GM12878 (cell line): ENCODE data around the gene RBX1. TPM values are rescaled to one million over a fixed set of nuclear protein-coding genes. Genes with fewer than 3 reads are reported as not detected.

Experiments
- E4F1 ChIP-seq: fragments of 450-650 bp; IDR thresholded peaks from 2 replicates; pipeline ENCODE4 v1.6.1; 2018; ENCODE audit warnings: borderline replicate concordance, mild to moderate bottlenecking; ENCODE audit not compliant: partially characterized antibody
- HSF1 ChIP-seq: fragments of 150-350 bp; IDR thresholded peaks from 2 replicates; pipeline ENCODE4 v1.6.1; 2014; ENCODE audit warnings: mild to moderate bottlenecking, low read depth, low read length
- IRF3 ChIP-seq: fragments of 450-650 bp; IDR thresholded peaks from 2 replicates; pipeline ENCODE4 v1.6.1; 2014; ENCODE audit warnings: mild to moderate bottlenecking
- MLLT1 ChIP-seq: fragments of 450-650 bp; IDR thresholded peaks from 2 replicates; pipeline ENCODE4 v1.6.1; 2016; ENCODE audit warnings: mild to moderate bottlenecking
- PKNOX1 ChIP-seq: fragments of 450-650 bp; IDR thresholded peaks from 2 replicates; pipeline ENCODE4 v1.6.1; 2016; ENCODE audit warnings: mild to moderate bottlenecking
- POU2F2 ChIP-seq: IDR thresholded peaks from 3 replicates; pipeline ENCODE4 v1.6.1; 2011; ENCODE audit warnings: low read depth, mild to moderate bottlenecking, low read length, borderline replicate concordance
- SREBF2 ChIP-seq: IDR thresholded peaks from 2 replicates; pipeline ENCODE4 v1.6.1; 2012; ENCODE audit warnings: mild to moderate bottlenecking, low read length
- TAF1 ChIP-seq: IDR thresholded peaks from 2 replicates; pipeline ENCODE4 v1.6.1; 2011; ENCODE audit warnings: mild to moderate bottlenecking, low read depth, low read length, borderline replicate concordance
- USF2 ChIP-seq: IDR thresholded peaks from 2 replicates; pipeline ENCODE4 v1.6.1; 2011; ENCODE audit warnings: low read depth, low read length, improper control_type of control experiment, borderline replicate concordance
- ZNF592 ChIP-seq: fragments of 450-650 bp; IDR thresholded peaks from 2 replicates; pipeline ENCODE4 v1.6.1; 2017; ENCODE audit warnings: mild to moderate bottlenecking, moderate library complexity
- polyA plus RNA-seq, 11 experiments: library from polyadenylated mRNA; depleted of rRNA in 4 of 11; unstranded in 6 of 11; stranded (reverse) in 5 of 11; fragments of >200 nt; fragmentation: Nextera tagmentation in 4 of 11; fragmentation: Illumina TruSeq in 1 of 11; extraction: Ambion mirVana in 4 of 11; extraction: Trizol in 1 of 11; gene quantifications; 1 replicate in 1 of 11; 2 replicates in 10 of 11; pipeline versions ENCODE4 v1.2.1 to v1.2.3, GENCODE V29; 2011 to 2016; ENCODE audit warnings: inconsistent platforms in 2 of 11, missing spikeins in 2 of 11, low read depth in 1 of 11
- total RNA-seq, 4 experiments: library from RNA; depleted of rRNA in 3 of 4; stranded (reverse); fragments of >200 nt in 3 of 4; fragmentation: Illumina TruSeq in 1 of 4; extraction: Trizol in 1 of 4; gene quantifications; 2 replicates each; pipeline versions ENCODE4 v1.2.1 to v1.2.3, GENCODE V29; 2013 to 2021

Gene RBX1
- total and polyA plus RNA-seq, 10 of the 15 experiments (the other 5 are each of a cell fraction or from before 2014, with no cell fraction given), result 71.2 to 468 (median 184) TPM

GRCh38 chr22:40950962-40951794 is at the start of gene RBX1 (continued):
- peak; percentile 94; the same call in 2 of the 3 replicates for TF ChIP-seq POU2F2
- no peak for TF ChIP-seq HSF1
- TF ChIP-seq IRF3, result peak; percentile 82; the same call in 1 of the 2 replicates
- 0 out of 2 replicates have a peak, but pooled peaks have one; percentile 14 for TF ChIP-seq MLLT1
- TF ChIP-seq USF2, result peak; percentile 65
- TF ChIP-seq TAF1, result peak; percentile 95
- peak; percentile 99 for TF ChIP-seq PKNOX1
- no peak for TF ChIP-seq SREBF2
- TF ChIP-seq ZNF592, result no peak
- TF ChIP-seq E4F1, result peak; percentile 59
